Measurements from ENCODE around the gene NAA80.

Gene NAA80, protein sequence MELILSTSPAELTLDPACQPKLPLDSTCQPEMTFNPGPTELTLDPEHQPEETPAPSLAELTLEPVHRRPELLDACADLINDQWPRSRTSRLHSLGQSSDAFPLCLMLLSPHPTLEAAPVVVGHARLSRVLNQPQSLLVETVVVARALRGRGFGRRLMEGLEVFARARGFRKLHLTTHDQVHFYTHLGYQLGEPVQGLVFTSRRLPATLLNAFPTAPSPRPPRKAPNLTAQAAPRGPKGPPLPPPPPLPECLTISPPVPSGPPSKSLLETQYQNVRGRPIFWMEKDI

DNA sequence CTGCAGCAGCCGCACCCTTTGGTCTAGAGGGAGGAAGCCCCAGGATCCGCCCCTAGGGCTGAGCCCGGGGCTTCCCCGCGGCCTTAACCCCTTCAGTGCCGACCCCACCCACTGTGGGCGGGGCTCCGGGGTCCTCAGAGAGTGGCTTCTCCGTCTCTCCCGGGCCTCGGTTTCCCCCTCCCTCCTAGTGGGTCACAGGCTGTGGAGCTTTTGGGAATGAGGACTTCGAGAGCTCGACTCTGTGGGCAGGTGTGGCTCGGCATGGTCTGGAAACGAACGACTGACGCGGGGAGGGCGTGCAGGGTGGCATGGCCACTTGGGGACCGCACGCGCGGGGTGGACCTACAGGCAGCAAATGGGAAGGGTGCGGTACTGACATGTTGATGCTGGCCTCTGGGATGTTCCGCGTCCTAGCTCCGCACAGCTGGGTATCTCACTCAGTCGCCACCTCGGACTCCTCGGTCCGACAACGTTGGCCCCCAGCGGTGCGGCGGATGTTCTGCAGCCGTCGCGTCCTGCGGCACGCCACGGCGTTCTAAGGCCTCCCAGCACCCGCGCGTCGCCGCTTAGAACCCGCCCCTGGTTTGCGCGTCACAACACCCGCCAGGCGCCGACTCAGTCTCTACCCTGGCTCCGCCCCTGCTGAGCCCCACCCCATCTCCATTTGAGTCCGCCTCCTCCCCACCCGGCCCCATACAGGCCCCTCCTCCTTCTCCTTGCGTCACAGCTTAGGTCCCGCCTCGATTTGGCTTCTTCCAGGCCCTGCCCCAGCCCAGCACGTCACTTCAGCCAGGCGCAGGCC, at the start of gene NAA80, which contains the start of gene HYAL3:
Gene NAA80 (minus strand): TSS at position 570 of the 802 bp plus-strand sequence. CDS start 1,942 bp downstream, outside the sequence.
Gene HYAL3 (minus strand): TSS at position 570 of the 802 bp plus-strand sequence. CDS start 3,803 bp downstream, outside the sequence.
- DNase-seq, result peak; percentile 99

DNA sequence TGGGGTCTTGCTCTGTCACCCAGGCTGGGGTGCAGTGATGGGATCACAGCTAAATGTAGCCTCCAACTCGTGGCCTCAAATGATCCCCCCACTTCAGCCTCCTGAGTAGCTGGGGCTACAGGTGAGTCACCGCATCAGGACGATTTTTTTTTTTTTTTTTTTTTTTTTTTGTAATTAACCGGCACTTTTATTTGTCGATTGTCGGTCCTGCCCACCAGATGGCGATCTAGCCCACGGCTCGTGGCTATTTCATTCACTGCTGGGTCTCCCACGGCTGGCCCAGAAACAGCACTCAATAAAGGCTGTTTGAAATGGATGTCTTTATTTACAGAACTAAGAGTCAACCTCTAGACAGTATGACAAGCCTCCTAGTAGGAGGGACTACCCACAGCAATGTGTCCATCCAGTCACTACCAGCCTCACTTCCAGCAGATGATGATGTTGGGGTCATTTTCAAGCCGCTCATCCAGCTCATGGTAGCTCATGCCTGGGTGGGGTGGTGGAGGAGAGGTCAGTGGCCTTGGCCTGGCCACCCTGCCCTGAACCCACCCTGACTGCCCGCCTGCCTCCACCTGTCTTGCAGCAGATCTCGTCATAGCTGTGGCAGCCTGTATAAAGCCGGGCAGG, 48.1 kb upstream of the NAA80 start:
- DNase-seq, result peak; percentile 77

DNA sequence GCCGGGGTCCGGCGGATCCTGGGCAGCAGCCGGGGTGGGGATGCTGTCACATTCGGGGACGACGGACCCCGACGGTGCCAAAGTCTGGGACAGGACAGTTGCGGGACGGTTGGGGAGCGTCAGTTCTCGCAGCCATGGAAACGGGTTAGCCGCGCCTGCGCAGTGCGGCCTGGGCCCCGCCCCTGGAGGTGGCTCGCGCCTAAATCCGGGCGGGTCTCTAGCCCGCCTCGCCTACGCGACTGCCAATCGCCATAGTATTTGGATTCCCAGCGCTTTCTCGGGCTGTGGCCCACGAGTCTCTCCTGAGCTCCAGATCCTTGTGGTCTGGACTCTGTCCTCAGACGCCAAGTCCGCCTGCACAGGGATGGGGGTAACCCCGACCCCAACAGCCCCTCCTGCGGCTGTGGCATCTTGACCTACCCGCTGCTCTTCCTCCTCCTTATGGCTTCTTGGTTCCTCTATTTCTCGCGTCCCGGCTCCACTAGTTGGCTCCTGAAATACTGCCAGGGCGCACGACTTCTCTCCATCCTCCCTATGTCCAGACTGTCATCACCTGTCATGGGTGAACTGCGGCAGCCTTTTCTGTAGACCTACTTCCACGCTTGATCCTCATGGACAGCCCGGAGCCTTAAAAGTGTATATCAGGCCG, 46.5 kb upstream of the NAA80 start, which contains the start of gene ZMYND10:
Gene ZMYND10 (minus strand): TSS at position 147 of the 649 bp plus-strand sequence. CDS start 153 bp downstream, outside the sequence.
- peak; percentile 76 for DNase-seq

DNA sequence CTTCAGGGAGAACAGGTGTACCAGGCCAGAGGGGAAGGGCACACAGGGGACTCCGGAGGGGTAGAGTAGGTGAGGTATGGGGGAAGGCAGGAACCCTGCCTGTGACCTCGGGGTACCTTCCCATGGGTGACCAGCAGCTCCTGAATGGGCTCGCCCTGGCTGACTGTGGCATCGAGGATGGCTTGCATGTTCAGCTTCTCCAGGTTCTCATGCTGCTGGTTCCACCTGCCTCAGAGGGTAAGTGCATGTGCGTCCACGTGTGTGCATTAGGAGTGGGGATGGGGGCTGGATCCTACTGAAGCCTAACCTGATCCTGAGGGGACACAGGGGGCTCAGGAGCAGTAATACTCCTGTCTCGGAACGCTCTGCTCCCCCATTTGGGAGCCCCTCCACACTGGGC, 45.8 kb upstream of the NAA80 start:
- DNase-seq, result no peak

DNA sequence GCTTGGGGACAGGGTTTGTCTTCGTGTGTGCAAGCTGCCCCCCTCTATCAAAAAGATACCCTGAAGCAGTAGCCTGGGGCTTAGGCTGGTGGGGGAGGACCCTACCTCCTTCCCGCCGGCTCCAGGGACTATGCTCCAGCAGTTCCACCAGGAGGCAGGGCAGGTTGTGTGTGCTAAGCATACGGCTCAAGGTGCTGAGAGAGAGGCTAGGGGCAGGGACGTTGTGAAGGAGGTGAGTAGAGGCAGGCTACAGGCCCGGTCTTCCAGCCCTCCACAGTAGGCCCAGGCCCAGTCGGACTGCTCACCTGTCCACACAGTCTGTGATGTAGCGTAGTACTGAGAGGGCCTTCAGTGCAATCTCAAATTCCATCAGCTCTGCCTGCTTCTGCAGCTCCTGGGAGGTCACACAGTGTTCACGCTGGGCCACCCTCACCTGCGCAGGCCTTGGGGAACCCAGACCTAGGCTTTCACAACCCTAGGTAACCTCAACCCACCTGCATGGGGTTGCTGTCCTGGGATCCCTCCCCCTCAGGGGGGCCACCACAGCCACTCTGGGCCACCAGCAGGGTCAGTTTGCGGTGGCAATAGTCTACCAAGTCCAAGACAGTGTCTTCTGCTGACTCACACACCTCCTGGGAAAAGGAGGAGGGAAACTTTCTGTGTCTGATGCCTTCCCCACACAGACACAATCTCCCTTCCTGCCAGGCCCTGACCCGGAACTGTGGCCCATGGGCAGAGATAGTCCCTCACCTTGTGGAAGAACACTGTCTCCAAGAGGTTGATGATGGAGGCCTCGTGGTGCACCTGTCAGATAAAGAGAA, 43.8 kb upstream of the NAA80 start:
- DNase-seq, result no peak

DNA sequence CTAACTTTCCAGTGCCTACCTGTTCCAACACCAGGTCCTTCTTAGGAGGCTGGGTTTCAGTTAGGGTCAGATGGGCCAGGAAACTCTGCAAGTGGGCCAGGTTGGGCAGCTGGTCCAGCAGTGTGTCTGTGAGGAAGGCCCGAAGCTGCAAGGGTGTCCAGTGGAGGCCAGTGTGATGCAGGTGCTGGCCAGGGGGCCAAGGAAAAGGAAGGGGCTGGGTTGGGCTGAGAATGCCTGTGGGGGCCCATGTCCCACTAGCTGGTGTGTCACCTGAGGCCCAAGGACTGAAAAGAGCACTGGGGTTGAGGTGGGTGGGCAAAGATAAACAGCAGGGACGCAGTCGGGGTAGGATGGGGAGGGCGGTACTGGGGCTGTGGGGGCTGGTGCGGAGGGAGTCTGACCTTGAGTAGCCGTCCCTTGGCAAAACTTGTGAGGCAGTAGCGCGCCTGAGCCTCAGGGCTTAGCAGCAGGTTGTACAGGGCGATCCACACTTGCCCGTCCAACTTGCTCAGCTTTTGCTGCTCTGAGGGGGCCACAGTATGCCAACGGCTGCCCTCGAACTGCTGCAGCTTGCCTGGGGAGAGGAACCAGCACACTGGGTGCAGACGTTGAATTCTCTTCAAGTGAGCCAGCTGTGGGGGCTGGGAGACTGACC, 42.9 kb upstream of the NAA80 start:
- no peak for DNase-seq

DNA sequence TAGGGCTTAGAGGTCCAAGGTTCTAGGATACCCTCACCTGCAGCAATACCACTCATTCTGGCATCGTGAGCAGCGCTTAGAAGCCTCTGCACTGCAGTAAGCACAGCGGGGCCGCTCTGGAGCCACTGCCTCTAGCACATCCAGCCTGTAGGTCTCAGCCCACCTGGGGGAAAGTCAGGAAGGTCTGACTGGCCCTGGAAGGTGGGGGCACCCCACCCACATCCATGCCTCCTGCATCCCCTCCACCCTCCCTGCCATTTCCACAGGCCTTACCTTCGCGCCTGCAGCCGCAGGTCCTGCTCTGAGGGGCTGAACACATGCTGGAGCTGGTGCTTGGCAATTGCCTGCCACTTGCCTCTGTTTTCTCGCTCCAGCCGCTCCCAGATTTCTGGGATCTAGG, 42.3 kb upstream of the NAA80 start:
- no peak for DNase-seq

DNA sequence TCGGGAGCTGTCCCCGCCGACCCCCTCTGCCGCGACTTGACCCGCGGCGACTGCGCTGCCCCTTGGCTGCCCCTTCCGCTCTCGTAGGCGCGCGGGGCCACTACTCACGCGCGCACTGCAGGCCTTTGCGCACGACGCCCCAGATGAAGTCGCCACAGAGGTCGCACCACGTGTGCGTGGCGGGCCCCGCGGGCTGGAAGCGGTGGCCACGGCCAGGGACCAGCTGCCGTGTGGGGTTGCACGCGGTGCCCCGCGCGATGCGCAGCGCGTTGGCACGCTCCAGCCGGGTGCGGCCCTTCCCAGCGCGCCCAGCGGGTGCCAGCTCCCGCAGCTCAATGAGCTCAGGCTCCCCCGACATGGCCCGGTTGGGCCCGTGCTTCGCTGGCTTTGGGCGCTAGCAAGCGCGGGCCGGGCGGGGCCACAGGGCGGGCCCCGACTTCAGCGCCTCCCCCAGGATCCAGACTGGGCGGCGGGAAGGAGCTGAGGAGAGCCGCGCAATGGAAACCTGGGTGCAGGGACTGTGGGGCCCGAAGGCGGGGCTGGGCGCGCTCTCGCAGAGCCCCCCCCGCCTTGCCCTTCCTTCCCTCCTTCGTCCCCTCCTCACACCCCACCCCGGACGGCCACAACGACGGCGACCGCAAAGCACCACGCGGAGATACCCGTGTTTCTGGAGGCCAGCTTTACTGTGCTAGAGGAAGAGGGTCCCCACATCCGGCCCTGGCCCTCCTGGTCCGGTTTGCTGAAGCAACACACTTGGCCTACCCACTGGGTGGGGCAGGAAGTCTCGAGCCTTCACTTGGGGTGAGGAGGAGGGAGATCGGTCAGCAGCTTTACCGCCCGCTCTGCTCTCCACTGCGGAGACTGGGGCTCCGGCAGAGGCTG, 41.5 kb upstream of the NAA80 start, which contains the start of gene RASSF1:
Gene RASSF1 (minus strand): TSS at position 389 of the 882 bp plus-strand sequence. CDS start 31 bp downstream, at position 358.
- DNase-seq, result peak; percentile 86

DNA sequence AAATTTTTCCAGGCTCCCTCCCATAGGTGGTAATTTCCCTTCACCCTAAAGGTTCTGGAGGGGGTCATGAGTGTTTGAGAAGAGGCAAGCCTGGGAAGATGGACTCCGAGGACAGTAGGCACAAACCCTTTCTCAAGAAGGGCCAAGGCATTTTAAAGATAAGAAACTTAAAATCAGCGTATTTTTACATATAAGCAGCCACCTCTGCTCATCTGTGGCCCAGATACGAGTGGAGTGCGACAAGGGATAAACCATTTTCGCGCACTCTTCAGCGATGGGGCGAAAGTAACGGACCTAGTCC, 40.9 kb upstream of the NAA80 start:
- no peak for DNase-seq

DNA sequence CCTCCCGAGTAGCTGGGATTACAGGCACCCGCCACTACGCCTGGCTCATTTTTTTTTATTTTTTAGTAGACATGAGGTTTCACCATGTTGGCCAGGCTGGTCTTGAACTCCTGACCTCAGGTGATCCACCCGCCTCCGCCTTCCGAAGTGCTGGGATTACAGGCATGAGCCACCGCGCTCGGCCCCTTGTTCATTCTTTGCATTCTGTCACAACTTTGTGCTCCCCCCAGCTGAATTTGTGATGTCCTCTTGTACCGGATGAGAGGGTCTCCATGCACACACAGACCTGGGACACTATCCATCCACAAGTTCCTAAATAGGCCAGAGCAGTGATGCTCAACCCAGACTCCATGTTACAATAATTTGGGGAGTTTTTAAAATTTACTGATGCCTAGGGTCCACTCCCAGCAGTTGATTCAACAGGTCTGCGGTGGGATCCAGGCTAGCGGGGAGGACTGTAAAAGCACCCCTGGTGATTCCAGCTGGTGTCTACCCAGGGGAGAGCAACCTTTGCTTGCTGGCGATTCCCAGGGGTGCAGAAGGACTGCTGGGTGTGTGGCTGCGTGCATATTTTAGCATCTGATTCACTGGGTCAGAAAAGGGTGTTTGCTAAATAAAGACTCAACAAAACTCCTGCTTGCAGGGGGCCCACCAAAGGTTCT, 40.4 kb upstream of the NAA80 start:
- no peak for DNase-seq

DNA sequence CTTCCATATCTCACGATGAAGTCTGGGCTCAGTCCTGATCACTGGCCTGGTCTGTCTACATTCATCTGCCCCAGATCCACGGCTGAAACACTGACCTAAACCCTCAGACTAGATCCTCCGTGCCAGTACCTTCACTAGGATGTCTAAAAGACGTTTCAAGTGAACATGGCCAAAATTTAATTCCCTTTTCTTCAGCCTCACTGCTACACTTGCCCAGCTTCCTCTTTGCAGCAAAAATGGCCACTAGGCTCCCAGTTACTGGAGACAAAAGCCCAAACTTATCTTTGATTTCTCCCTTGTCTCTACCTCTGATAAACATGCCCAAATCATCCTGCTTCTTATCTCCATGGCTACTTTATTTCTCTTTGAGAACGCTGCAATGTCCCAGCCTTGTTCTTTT, 39.8 kb upstream of the NAA80 start:
- no peak for DNase-seq

DNA sequence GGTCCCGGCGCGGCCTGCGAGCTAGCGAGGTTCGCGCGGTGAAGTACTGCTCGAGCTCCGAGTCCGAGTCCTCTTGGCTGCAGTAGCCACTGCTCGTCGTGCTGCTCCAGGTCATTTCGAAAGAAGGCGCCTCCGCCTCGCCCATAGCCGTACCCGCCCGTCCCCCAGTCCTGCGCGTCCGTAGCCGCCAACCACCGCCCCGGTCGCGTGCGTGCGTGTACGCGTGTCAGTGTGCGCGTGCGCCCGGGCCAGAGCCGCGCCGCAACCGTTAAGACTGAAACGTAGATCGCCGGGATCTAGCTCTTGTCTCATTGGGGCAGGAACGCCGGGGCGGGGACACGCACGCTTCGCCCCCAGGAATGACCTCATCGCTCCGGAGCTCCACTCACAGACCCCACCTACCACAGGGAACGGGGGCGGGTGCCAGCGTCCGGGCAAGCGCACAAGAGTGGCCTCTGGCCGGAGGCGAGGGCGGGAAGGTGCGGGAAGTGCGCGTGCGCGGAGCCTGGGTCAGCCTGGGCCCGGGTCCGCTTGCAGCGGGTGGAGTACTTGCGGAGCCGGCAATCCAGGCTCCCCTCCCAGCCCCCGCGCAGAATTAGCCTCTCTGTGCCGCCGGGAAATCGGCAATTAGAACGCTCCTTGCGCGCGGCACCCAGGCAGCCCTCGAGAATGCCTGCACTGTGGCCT, 38.1 kb upstream of the NAA80 start:
- DNase-seq, result peak; percentile 99

DNA sequence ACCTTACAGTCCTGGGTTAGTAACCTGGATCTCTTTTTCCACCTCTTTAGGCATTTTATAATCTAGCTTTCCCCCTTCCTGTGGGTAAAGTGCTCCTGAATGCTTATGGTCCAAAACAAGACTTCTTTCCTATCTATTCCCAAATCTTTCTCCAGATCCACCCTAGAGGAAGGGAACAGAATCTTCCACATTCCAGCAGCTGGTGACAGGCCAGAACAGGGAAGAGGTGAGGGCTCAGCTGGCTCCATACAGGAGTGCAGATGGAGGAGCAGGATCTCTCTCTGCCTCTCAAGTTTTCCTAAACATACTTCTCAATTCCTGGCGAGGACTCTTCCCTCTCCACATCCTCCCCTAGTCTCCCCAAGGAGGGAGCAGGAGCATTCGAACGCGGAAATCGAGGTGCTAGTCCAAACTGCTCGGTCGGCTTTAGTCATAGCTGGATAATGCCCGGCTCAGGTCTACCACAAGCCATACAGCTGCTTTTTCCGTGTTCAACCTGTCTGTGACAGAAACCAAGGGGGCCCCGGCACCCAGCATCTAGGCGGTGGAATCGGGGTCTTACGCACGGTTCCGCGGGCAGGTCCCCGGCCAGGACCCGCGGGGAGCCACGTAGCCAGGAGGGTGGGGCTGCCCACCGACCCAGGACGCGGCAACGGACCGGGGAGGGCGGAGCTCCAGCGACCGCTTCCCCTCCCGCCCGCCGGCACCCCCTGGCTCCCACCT, 37.4 kb upstream of the NAA80 start:
- DNase-seq, result no peak

DNA sequence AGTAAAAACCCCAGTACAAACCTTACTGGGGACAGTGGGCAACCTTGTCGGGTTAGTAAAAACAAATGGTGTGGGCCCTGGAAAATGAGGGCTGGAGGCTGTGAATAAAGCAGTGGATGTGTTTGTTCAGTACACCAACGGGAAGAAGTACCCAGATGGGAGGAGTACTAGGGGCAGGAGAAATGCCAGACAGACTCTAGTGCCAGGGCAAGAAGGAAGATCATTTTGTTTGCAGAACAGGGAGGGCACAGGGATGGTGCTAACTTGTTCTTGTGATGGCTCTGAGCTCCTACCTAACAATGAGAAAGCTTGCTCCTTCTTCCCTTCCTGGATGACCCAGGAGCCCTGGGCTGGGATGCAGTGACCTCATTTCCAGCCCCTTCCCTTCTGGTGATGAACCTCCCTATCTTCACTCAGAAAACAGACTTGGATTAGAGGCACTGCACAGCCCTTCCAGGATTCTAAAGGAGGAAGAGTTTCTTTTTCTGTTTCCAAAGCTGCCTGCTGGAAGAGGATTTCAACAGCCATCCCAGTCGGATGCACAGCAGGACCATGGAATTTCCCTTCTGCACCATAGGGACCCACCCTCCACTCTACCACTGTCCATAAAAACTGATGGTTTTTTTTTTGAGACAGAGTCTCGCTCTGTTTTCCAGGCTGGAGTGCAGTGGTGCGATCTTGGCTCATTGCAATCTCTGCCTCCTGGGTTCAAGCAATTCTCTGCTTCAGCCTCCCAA, 35.3 kb upstream of the NAA80 start:
- no peak for DNase-seq

DNA sequence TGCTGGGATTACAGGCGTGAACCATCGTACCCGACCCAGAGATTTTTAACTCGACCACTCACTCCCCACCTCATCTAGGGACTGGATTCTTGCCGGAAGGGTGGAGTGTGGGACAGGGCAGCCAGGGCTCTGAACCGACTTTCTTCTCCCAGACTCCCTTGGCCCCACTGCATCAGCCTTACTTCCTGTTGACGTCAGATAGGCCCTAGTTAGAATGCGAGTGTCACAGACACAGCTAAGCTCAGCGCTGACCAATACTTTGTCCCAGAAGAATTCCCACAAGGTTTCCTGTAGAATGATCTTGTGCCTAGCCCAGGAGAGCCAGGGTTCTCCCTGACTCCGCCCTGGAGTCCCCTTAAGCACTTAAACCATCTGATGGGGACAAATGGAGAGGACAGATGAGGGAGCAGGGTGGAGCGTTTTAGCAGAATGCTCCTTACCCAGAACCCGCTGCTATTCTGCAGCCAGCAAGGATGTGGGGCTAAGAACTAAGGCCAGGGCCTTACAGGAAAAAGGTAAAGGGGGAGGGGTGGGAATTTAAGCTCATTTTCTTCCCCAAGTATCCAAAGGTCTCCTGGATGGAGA, 34.6 kb upstream of the NAA80 start:
- no peak for DNase-seq

DNA sequence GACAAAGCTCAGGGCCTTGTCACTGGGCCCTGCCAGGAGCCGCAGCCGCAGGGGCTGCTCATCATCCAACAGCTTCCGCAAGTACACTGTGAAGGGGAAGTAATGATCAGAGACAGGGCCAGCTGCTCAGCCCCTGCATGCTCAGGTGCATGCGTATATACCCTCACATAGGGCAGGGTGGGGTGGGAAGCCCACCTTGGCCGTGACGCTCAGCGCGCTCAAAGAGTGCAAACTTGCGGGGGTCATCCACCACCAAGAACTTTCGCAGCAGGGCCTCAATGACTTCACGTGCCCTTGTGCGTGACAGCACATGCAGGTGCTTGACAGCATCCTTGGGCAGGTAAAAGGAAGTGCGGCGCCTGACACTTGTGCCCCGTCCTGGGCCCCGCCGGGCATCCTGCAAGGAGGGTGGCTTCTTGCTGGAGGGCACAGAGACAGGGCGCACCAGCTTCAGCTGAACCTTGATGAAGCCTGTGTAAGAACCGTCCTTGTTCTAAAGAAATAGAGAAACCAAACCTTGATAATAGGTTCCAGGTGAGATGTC, 32.2 kb upstream of the NAA80 start:
- DNase-seq, result no peak

DNA sequence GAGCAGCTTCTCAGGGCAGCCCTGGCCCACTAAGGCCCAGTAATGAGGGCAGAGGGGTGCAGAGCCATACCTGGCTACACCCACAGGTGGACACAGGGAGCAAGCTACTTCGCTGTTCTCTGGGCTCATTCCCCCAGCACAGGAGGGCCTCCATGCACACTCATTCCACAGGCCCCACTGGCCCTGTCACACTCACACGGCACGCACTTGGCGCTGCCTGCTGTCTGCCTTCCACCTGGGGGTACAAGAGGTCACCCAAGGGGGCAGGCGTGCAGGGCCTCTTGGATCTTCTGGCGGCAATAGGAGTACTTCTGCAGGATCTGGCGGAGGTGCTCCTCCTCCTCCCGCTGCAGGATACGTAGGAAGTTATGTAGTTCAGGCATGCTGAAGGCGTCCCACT, 31.1 kb upstream of the NAA80 start:
- DNase-seq, result no peak
